ENCODE measurements around the gene CBLN3. TPM values are rescaled to one million over a fixed set of nuclear protein-coding genes. Genes with fewer than 3 reads are reported as not detected.

CBLN3 gene
- total RNA-seq, 1 donor from 2014 or later, result 61.1 TPM

DNA sequence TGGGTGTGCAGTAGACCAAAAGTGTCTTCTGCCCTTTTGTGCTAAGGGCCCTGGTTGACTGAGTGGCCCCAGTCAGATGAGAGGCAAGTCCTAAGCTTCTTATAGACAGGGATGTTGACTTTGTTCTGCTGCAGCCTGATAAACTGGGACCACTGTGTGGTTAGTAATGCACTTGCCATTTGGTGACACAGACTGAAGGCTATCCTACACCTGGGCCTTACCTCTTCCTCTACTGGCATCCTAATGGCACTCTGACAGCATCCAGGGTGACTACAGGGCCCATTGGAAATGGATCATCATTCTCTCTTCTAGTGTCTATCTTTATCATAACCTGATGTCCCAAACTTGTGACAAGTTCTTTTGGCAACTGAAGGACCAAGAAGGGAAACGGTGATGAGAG lies 9.8 kb upstream of the CBLN3 start:
- ATAC-seq (ENCODE audit: low read depth), result no peak
- CTCF ChIA-PET, result interaction anchor here (1.6 to 4.3 kb wide), 2 partner anchors 8 to 106 kb away, joined by 9 to 38 read pairs; no protein-coding TSS in a partner anchor

DNA sequence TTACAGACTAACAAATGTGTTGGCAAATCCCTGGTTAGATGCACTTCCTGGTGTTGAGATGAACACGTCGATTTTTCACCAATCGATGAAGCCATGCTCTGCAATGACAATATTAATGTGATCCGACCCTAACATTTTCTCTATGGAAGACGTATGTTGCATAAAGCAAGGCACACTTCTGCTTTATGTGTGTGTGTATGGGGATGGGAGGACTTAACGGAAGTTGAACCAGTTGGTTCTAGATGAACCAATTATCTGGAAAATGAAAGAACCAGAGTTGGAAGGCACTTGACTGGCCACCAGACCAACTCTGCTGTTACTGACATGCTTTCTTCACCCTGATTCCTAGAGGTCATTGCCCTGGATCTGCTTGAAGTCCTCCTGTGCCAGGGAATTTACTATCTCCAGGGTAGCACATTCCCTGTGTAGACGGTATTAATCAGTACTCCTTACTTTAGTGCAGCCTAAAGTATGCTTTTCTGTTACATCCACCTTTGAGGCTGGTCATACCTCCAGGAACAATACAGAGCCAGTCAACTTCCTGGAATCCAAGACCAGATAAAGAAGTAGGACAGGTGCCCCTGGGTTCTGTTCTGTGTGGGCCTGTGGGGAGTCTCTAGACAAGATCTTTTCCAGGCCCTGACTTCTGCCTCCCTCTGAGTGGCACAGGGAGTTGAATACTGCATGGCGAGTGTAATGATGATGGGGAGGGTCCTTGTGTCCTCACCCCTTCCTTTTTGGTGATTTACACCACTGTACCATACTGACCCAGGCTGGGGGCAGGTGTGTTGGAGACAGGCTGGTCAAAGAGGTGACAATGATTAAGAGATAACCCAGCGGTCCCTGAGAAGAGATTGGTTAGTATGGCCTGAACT lies 9.0 kb upstream of the CBLN3 start:
- peaks cover 75% of the 10 kb centered on the region for H3K4me1 Mint-ChIP-seq
- peaks cover 89% of the 10 kb centered on the region for H3K36me3 Mint-ChIP-seq (ENCODE audit: low read depth)
- H3K27ac Mint-ChIP-seq, result peak overlapping the region; percentile 35
- TF ChIP-seq, protein P1, sequence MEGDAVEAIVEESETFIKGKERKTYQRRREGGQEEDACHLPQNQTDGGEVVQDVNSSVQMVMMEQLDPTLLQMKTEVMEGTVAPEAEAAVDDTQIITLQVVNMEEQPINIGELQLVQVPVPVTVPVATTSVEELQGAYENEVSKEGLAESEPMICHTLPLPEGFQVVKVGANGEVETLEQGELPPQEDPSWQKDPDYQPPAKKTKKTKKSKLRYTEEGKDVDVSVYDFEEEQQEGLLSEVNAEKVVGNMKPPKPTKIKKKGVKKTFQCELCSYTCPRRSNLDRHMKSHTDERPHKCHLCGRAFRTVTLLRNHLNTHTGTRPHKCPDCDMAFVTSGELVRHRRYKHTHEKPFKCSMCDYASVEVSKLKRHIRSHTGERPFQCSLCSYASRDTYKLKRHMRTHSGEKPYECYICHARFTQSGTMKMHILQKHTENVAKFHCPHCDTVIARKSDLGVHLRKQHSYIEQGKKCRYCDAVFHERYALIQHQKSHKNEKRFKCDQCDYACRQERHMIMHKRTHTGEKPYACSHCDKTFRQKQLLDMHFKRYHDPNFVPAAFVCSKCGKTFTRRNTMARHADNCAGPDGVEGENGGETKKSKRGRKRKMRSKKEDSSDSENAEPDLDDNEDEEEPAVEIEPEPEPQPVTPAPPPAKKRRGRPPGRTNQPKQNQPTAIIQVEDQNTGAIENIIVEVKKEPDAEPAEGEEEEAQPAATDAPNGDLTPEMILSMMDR (IDR thresholded peaks at IDR 0.05), result no peak
- H3K4me3 Mint-ChIP-seq, result no peak overlapping the region
- POLR2A ChIA-PET, result interaction anchor here (0.6 to 5.4 kb wide), 5 partner anchors 8 to 348 kb away, joined by 6 to 87 read pairs (median 34); partner anchors contain the start of genes CBLN3 and KHNYN
- DNase-seq (no peak), ATAC-seq (ENCODE audit: low read depth) (no peak)
- no peaks in the 10 kb centered on the region for H3K9me3 Mint-ChIP-seq
- intact Hi-C loops (cut with micrococcal nuclease), result no loop called here
- no peaks in the 10 kb centered on the region for H3K27me3 Mint-ChIP-seq
- CTCF ChIA-PET, result interaction anchor here (1.6 to 9.3 kb wide), 3 partner anchors 72 to 107 kb away, joined by 9 to 353 read pairs (median 44); partner anchors contain the start of gene ADCY4

More for the DNA sequence above, 9.8 kb upstream of the CBLN3 start:
- no peaks in the 10 kb centered on the region for H3K27me3 Mint-ChIP-seq
- H3K27ac Mint-ChIP-seq, result no peak overlapping the region
- H3K9me3 Mint-ChIP-seq, result peaks cover 1% of the 10 kb centered on the region
- POLR2A ChIA-PET, result interaction anchor here (0.6 to 5.4 kb wide), 2 partner anchors 9 to 349 kb away, joined by 15 to 87 read pairs; partner anchors contain the start of genes CBLN3 and KHNYN
- peaks cover 76% of the 10 kb centered on the region for H3K4me1 Mint-ChIP-seq
- H3K36me3 Mint-ChIP-seq (ENCODE audit: low read depth), result peaks cover 81% of the 10 kb centered on the region
- H3K4me3 Mint-ChIP-seq, result no peak overlapping the region
- no peak for DNase-seq
- TF ChIP-seq, protein P1 (IDR thresholded peaks at IDR 0.05), result no peak
- intact Hi-C loops (cut with micrococcal nuclease), result no loop called here

DNA sequence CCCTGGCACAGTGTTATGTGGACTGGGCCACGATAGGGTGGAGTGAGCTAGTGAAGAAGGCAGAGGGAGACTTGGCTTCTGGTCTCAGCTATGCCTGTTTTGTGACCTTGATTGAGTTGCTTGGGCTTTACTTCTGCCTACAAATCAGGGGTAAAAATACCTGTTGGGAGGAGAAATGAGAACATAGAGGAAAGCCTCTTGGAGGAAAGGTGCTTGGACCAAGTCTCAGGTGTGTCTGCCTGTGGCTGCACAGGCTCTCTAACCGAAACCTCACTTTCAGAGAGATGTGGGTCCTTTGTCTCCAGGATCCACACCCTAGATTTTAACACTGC lies 8.2 kb upstream of the CBLN3 start:
- peaks cover 91% of the 10 kb centered on the region for H3K36me3 Mint-ChIP-seq (ENCODE audit: low read depth)
- H3K27me3 Mint-ChIP-seq, result no peaks in the 10 kb centered on the region
- TF ChIP-seq, protein P1 (IDR thresholded peaks at IDR 0.05), result no peak
- no peaks in the 10 kb centered on the region for H3K9me3 Mint-ChIP-seq
- H3K4me1 Mint-ChIP-seq, result peaks cover 75% of the 10 kb centered on the region
- CTCF ChIA-PET, result interaction anchor here (0.6 to 9.3 kb wide), 4 partner anchors 10 to 107 kb away, joined by 3 to 353 read pairs (median 26); partner anchors contain the start of gene ADCY4
- H3K4me3 Mint-ChIP-seq, result no peak overlapping the region
- H3K27ac Mint-ChIP-seq, result peak overlapping the region; percentile 24
- intact Hi-C loops (cut with micrococcal nuclease), result no loop called here
- ATAC-seq (ENCODE audit: low read depth) (no peak), DNase-seq (no peak)
- POLR2A ChIA-PET, result interaction anchor here (1.8 to 4.2 kb wide), 4 partner anchors 72 to 195 kb away, joined by 6 to 44 read pairs (median 20); partner anchors contain the start of gene TINF2

DNA sequence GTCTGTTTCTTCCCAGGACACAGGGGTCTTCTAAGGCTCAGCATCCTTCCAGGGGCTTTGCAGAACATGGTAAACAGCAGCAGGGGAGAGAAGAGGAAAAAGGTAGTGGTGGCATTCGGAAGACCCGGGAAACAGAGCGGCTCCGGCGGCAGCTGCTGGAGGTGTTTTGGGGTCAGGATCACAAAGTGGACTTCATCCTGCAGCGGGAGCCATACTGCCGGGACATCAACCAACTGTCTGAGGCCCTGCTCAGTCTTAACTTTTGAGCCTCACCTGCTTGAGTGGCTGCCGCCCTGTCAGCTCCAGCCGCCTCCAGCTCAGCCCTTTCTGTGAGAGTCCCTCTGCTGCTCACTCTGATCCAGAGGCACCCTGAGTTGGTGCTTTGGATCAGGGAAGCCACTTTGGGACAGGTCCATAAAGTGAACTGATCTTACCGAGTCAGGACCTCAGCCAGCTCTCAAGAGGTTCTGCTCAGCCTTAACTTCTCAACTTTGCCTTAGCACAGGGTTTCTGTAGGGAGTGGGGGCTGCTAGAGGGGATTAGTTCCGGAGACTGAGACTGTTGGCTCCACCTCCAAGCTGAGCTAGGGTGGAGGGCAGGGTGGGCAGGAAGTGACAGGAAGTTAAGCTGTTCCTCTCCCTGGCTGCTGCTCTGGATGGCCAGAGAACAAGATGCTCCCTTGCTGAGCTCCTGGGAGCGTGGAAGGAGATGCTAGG lies 7.7 kb upstream of the CBLN3 start:
- H3K36me3 Mint-ChIP-seq (ENCODE audit: low read depth), result peaks cover 89% of the 10 kb centered on the region
- CTCF ChIA-PET, result interaction anchor here (0.6 to 9.3 kb wide), 10 partner anchors 10 to 222 kb away, joined by 3 to 353 read pairs (median 4); partner anchors contain the start of genes ADCY4, CIDEB and MDP1
- no peak overlapping the region for H3K4me3 Mint-ChIP-seq
- peak overlapping the region; percentile 68 for H3K27ac Mint-ChIP-seq
- intact Hi-C loops (cut with micrococcal nuclease), result no loop called here
- peaks cover 71% of the 10 kb centered on the region for H3K4me1 Mint-ChIP-seq
- ATAC-seq (ENCODE audit: low read depth), result no peak
- H3K27me3 Mint-ChIP-seq, result no peaks in the 10 kb centered on the region
- no peaks in the 10 kb centered on the region for H3K9me3 Mint-ChIP-seq
- POLR2A ChIA-PET, result interaction anchor here (0.7 to 4.2 kb wide), 8 partner anchors 71 to 195 kb away, joined by 3 to 44 read pairs (median 6); partner anchors contain the start of genes ADCY4, LTB4R, RIPK3 and TINF2
- no peak for DNase-seq
- TF ChIP-seq, protein P1 (IDR thresholded peaks at IDR 0.05), result no peak
